GM18873 (cell line): ENCODE data around the gene TSEN34.
"Not testable (repeated sequence)": the region's sequence is repeated elsewhere in the genome, so short reads cannot be mapped to it uniquely, and the experiment has no call there.

ENCODE experiments used
- ATAC-seq: cut with Tn5 transposase; IDR thresholded peaks from one replicate; pipeline ENCODE4 v1.9.1; 2021; ENCODE audit warnings: mild to moderate bottlenecking, moderate library complexity, moderate number of reproducible peaks; ENCODE audit not compliant: unreplicated experiment, low FRiP score

TSEN34 gene

GRCh38 chr19:54183431-54183830 is 7.7 kb upstream of the TSEN34 start:
- ATAC-seq: no peak

GRCh38 chr19:54186351-54186750 is 4.8 kb upstream of the TSEN34 start:
- no peak for ATAC-seq

- ATAC-seq: no peak
Observed at GRCh38 chr19:54186934-54187381, 4.2 kb upstream of the TSEN34 start.

DNA sequence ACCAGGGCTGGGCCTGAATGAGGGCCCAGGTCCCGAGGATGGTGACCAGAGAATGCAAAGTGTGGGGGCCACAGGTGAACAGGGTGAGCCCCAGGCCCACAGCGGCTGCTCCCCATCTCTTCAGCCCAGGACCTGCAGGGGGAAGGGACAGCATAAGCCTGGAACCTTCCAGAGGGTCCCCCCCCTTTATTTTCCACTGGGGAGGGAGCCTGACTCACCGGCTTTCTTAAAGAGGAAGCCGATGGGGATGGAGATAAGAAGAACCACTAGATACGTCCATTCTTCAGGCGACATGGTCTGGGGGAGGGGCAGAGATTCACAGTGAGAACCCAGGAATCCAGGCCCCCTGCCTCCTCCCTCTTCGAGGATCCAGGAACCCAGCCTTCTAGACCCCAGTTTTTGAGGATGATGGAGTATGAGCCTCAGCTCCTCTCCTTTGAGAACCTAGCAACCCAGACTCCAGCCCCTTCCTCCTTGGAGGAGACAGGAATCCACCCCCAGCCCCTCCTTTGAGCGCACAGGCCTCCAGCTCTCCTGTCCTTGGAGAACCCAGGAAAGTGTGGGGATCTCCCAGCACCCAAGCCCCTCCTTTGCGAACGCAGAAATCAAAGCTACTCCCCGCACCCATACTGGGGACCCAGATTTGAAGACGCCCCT is 2.8 kb upstream of the TSEN34 start:
- ATAC-seq: no peak

GRCh38 chr19:54189145-54189734 is 1.9 kb upstream of the TSEN34 start, which contains the start of gene MBOAT7:
TSS of gene MBOAT7 (minus strand) at chr19:54189580. CDS start at chr19:54188508, 1,072 bp downstream.
- peak; percentile 10 for ATAC-seq

DNA sequence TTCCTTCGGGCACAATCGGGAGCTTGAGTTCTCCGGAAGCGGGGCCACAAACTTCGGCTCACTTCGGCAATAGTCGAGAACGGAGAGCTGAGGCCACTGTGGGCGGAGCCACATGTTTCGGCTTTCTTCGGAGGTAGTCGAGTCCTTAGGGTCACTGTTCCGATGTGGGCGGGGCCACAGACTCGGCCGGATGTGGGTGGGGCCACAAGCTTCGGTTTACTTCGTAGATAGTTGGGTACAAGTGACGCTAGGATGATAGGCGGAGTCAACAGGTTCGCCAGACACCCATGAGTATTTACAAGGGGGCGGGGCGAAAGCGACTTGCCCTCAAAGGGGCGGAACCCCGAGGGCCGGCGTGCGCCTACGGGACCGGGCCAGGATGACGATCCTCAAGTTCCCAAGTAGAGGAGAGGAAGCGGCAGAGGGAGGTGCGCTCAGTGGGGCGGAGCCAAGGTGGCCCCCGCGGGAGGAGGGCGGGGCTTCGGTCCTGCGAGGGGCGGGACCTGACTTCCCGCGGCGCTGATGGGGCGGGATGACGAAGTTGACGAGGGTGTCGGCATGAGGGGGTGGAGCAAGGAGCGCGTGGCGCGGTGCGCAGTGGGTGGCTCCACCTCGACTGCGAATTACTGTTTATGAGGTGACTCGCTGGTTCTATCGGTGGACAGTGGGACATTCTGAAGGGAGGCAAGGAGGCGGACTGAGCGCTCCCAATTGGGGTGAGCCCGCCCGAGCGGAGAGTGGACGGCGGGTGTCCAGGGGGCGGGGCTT is 1.2 kb upstream of the TSEN34 start:
- ATAC-seq: peak; percentile 45

DNA sequence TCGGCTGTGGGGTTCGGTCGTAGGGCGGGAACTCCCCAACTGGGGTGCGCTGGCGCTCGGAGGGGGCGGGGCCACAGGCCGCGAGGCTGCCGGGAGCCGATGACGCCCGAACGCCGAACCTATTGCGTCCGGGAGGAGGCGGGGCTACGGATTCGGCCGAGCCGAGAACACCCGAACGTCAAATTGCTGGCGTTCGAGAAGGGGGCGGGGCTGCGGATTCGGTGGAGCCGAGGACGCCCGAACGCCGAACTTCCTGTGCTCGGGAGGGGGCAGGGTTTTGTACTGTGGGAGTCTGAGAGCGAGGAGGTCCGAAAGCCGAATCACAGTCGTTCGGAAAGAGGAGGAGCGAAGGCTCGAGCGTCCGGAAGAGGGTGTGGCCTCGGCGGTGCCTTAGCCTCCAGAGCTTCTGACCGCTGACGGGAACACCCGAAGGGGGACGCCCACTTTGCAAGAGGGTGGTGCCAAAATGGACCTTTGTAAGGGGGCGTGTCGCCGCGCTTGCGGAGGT is 551 bp upstream of the TSEN34 start:
- ATAC-seq: peak; percentile 43

DNA sequence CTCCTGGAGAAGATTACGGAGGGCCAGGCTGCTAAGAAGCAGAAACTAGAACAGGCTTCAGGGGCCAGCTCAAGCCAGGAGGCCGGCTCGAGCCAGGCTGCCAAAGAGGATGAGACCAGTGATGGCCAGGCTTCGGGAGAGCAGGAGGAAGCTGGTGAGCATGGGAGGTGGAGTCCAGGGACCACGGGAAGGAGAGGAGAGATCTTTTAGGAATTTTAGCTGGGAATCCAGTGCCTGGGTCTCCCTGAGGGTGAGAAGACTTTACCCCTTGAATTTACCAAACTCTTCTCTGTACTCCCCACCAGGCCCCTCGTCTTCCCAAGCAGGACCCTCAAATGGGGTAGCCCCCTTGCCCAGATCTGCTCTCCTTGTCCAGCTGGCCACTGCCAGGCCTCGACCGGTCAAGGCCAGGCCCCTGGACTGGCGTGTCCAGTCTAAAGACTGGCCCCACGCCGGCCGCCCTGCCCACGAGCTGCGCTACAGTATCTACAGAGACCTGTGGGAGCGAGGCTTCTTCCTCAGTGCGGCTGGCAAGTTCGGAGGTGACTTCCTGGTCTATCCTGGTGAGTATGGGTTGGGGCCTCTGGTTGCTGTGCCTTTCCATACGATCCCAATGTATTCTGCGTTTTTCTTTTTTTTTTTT is 824 bp downstream of the TSEN34 start:
- ATAC-seq: no peak

- ATAC-seq: no peak
Observed at GRCh38 chr19:54193011-54193410, 1.9 kb downstream of the TSEN34 start.

DNA sequence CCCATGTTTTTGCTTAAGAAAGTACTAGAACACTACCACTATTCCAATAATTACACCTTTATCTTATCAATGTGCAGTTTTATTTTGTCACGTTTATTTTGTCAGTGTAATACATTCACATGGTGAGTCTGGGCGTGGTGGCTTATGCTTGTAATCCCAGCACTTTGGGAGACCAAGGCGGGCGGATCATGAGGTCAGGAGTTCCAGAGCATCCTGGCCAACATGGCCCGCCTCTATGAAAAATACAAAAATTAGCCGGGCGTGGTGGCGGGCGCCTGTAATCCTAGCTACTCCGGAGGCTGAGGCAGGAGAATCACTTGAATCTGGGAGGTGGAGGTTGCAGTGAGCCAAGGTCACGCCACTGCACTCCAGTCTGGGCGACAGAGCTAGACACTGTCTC is 3.4 kb downstream of the TSEN34 start:
- not testable (repeated sequence) for ATAC-seq

DNA sequence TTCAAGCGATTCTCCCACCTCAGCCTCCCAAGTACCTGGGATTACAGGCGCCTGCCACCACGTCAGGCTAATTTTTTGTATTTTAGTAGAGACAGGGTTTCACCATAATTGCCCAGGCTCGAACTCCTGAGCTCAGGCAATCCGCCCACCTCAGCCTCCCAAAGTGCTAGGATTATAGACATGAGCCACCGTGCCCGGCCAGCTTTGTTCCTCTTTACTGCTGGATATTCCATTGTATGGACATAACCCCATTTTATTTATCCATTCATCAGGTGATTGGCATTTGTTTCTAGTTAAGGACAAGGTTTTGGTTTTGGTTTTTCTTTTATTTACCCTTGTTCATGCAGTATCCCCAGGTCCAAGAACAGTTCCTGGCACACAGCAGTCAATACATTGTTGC is 5.4 kb downstream of the TSEN34 start:
- ATAC-seq: no peak

DNA sequence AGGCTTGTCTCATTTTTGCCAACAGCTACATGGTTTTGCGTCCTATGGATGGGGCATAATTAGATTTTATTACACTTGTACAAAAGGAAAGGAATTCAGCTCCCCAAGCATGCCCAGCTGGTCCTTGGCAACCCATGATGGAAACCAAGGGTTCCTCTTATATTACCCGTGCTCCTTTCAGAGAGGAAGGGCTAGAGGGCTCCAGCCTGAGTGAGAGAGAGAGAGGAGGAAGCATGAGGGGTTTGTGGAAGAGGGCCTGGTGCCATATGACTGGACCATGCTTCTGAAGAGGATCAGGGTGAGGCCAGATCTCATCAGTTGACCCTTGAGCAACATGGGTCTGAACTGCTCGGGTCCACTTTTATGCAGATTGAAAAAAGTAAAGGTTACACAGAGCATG is 6.0 kb downstream of the TSEN34 start:
- no peak for ATAC-seq

DNA sequence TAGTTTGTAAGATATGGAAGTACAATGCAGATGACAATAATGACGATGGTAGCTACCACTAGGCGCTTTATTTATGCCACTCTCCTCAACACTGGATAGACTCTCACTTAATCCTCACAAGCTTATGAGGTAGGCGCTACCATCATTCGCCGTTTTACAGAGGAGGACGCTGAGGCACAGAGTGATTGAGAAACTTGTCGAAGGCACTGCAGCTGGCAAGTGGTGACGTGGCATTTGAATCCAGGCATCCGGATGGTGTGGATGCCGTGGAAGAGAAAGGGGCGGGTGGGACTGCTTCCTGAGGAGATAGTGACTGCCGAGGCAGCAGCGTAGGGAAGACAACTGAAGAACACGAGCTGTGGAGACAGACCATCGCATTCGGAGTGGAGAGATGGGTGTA is 8.3 kb downstream of the TSEN34 start:
- ATAC-seq: no peak

GRCh38 chr19:54201172-54201701 is 10.1 kb downstream of the TSEN34 start:
- ATAC-seq: no peak

DNA sequence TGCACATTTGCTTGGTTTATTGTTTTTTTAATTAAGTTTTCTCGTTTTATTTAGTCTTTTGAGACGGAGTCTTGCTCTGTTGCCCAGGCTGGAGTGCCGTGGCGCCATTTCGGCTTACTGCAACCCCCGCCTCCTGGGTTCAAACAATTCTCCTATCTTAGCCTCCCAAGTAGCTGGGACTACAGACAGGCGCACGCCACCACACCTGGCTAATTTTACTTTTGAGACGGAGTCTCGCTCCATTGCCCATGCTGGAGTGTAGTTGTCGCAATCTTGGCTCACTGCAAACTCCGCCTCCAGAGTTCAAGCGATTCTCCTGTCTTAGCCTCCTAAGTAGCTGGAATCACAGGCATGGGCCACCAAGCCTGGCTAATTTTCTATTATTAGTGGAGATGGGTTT is 10.9 kb downstream of the TSEN34 start:
- no peak for ATAC-seq

GRCh38 chr19:54203151-54203611 is 12.1 kb downstream of the TSEN34 start:
- no peak for ATAC-seq

DNA sequence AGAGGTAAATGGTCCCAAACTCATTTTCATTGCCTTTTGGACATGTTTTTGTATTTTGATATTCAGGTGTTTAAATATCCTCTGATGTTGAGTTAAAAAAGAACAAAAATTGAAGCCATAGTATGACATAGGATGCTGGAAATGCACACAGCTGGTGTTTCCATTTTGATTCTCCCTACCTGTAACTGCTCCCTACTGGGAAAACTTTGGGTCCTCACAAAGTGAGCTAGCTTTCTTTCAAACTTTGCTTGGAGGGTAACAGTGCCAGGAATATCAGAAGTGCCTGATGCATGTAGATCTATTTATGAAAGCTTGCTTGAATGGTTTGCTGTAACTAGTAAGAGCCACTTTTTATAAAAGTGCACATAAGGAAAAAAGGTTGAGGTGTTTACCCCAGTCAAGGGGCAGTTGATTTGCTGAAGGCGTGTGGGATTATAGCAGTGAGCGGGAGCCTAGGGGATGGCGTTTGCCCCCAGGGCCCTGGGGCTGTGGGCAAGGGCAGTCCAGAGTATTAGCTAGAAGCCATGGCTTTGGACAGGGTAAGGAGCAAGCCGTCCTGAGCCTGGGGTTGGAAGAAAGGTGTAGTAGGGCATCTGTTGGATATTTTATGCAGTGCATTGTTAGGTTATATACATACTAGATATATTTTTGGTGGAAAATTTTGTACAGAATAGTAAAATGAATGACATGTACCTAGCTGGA is 13.8 kb downstream of the TSEN34 start:
- ATAC-seq: no peak

- ATAC-seq: no peak
Observed at GRCh38 chr19:54206030-54206830, 15.1 kb downstream of the TSEN34 start.

GRCh38 chr19:54206831-54207177 is 15.7 kb downstream of the TSEN34 start:
- no peak for ATAC-seq
